AG04449 (cell line): ENCODE results near the gene WRAP73.

Source experiments
- CTCF ChIA-PET: fragments of 350-600 bp; formaldehyde crosslinking; extraction: SDS; loops from one replicate; lab custom pipeline; 2021; ENCODE audit warnings: antibody characterized with exemption; lab: Yijun Ruan, JAX
- POLR2A ChIA-PET: fragments of 400-600, 350-600 bp; formaldehyde crosslinking; extraction: SDS; loops from one replicate; lab custom pipeline; 2020; ENCODE audit warnings: antibody characterized with exemption, inconsistent platforms; lab: Yijun Ruan, JAX
- DNase-seq: peaks from one replicate; pipeline ENCODE4 v3.0.0-alpha.2; 2010; ENCODE audit warnings: low read depth, low spot score
- H3K4me3 ChIP-seq: 2 replicates; pipeline ENCODE4 v1.5.1; 2011; ENCODE audit warnings: low read depth, mild to moderate bottlenecking, control low read depth, low read length
- CTCF ChIP-seq: IDR thresholded peaks from one replicate; pipeline ENCODE4 v1.5.1; 2011; ENCODE audit warnings: mild to moderate bottlenecking, moderate library complexity, low read length, control low read depth, inconsistent platforms; ENCODE audit not compliant: insufficient read depth; ENCODE audit errors: missing control alignments

Gene WRAP73

GRCh38 chr1:3604997-3605823 lies 44.7 kb downstream of the WRAP73 start:
- CTCF ChIA-PET = interaction anchor here (1.3 to 1.8 kb wide), 2 partner anchors 9 to 14 kb away, joined by 5 to 7 read pairs; no protein-coding TSS in a partner anchor
- POLR2A ChIA-PET = no interaction called here
- TF ChIP-seq CTCF = no peak
- no peak overlapping the region for H3K4me3 ChIP-seq
- DNase-seq = no peak

- CTCF ChIA-PET = interaction anchor here (1.1 to 1.8 kb wide), 3 partner anchors 13 to 16 kb away, joined by 3 to 7 read pairs (median 4); no protein-coding TSS in a partner anchor
- POLR2A ChIA-PET = no interaction called here
- no peak for DNase-seq
- no peak for TF ChIP-seq CTCF
- H3K4me3 ChIP-seq = no peak overlapping the region
These were observed 45.4 kb downstream of the WRAP73 start for GRCh38 chr1:3604468-3604974.

GRCh38 chr1:3603571-3604467 lies 46.1 kb downstream of the WRAP73 start:
- no peak for DNase-seq
- no peak for TF ChIP-seq CTCF
- POLR2A ChIA-PET = no interaction called here
- CTCF ChIA-PET = interaction anchor here (1.1 to 1.8 kb wide), 3 partner anchors 13 to 17 kb away, joined by 3 to 7 read pairs (median 4); no protein-coding TSS in a partner anchor
- no peak overlapping the region for H3K4me3 ChIP-seq

- no peak for DNase-seq
- no peak overlapping the region for H3K4me3 ChIP-seq
- ChIA-PET POLR2A (no interaction called here), CTCF (interaction anchor here (1.1 to 1.8 kb wide), 2 partner anchors 16 to 39 kb away, joined by 3 to 7 read pairs; no protein-coding TSS in a partner anchor)
- no peak for TF ChIP-seq CTCF
These were observed 46.7 kb downstream of the WRAP73 start for GRCh38 chr1:3603156-3603555.

GRCh38 chr1:3602375-3602774 lies 47.5 kb downstream of the WRAP73 start:
- no peak for DNase-seq
- TF ChIP-seq CTCF = no peak
- CTCF ChIA-PET = interaction anchor here (0.7 to 2.2 kb wide), 3 partner anchors 17 to 110 kb away, joined by 3 to 9 read pairs (median 3); no protein-coding TSS in a partner anchor
- no peak overlapping the region for H3K4me3 ChIP-seq
- POLR2A ChIA-PET = no interaction called here
